ENCODE data around the gene CHN1.
A peak's percentile ranks its signal among the peaks of the same experiment; 100 is the strongest.

Gene CHN1

DNA sequence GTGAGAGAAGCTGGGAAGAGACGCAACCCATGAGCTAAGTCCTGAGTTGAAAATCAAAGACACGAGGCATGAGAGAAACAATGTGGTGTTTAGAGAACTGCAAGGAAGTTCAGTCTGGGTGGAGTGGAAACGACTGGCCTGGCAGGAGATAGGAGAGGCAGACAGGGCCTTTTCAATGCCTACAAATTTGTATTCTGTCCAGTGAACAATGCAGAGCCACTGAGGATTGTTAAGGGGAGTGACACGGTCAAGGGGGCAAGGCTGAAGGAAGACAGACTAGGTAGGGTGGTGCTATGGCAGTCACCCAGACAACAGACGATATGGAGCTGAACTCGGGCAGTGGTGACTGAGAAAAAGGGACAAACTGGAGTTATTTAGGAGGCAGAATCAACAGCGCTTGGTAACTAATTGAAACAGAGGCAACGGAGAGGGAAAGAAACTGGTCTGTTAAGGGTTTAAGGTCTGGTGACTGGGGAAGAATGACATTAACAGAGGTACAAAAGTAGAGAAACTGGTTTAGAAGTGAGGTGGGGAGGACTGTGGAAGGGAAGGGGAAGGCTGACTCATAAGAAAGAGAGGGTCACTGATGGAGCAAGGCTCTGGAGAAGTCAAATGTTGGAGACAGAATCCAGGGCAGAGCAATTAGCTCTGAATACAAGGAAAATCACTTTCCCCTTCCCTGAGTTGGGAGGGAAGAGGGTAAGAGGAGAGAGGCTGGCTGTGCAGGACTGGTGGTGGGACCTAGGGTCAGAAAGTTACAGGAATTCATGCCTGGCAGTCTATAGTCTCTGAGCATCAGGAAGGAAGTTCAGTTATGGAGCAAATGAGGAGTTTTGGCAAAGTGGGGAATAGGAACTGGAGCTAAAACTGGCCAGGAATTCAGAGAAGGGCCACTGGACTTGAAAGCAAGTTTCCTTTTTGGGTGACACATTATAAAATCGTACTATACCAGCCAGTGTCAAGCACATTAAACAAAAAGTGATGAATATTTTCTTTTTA lies 177.5 kb downstream of the CHN1 start:
- DNase-seq (ENCODE audit: low read depth): no peak

GRCh38 chr2:174826051-174826450 lies 179.1 kb downstream of the CHN1 start:
- DNase-seq (ENCODE audit: low read depth): no peak

DNA sequence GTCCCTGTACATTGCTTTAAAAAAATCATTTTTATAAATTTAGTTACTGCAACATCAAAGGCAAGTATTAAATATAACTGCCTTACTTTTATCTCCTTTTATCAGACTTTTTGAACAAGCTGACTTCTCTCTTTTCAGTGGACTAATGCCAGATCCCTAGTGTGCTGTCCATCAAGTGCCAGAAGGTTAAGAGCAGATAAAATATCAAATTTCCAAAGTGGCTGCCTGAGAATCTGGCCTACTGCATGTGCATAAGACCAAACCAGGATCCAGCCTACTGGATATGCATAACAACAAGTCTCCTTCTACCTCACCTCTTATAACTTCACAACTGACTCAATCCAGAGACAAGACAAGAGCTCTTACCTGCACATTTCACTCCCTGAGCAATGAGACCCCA lies 181.1 kb downstream of the CHN1 start:
- DNase-seq (ENCODE audit: low read depth): no peak

DNA sequence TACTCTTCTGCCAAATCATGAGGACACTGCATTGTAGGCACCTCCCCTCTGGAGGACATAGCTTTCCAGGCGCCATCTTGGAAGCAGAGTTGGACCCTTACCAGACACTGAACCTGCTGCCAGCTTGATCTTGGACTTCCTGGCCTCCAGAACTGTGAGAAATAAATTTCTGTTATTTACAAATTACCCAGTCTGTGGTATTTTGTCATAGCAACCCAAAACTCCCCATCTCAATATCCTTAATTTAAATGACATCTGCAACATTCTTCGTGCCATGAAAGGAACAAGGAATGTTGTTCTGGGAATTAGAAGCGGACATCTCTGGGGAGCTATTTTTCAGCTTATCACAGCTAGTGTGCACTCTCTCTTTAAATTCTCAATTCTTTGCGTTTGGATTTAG lies 183.6 kb downstream of the CHN1 start:
- DNase-seq (ENCODE audit: low read depth): no peak

- DNase-seq (ENCODE audit: low read depth): no peak
Observed at GRCh38 chr2:174820361-174820760, 184.8 kb downstream of the CHN1 start.

- no peak for DNase-seq (ENCODE audit: low read depth)
Observed at GRCh38 chr2:174815526-174815925, 189.7 kb downstream of the CHN1 start.

DNA sequence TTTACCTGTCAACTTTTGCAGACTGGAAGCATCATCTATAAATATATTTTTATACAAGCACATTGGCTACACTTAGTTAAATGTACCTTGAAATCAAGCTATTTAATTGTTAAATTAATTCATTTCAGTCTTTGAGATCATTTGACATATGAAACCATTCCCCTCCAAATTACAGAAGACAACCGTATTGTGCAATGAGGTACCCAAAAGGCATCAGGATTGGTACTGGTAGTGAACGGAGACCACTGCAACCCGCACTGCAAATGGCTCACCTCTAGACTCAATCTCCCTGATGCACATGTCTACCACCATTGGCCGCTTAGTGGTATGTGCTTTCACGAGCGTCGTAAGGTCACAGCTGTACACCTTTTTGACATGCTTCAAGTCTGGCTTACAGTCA lies 193.1 kb downstream of the CHN1 start:
- no peak for DNase-seq (ENCODE audit: low read depth)

GRCh38 chr2:174807931-174808330 lies 197.2 kb downstream of the CHN1 start:
- DNase-seq (ENCODE audit: low read depth): no peak

DNA sequence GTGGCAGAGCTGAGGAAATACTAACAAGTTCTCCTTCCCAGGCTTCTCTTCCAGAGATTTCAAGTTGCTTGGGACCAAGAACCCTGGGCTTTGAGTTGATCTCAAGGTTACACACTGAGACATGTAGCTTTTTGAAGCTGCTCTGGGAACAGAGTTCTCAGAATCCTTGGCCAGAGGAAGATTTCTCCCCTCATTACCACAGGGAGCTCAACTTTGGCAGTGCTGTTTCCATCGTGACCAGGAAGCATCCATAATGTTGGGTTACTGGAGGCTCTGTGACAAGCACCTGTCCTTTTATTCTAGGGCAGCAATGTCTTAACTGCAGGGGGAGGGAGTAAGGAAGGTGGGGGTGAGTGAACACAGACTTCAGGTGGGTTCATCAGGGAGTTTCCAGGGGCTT lies 199.4 kb downstream of the CHN1 start:
- no peak for DNase-seq (ENCODE audit: low read depth)

DNA sequence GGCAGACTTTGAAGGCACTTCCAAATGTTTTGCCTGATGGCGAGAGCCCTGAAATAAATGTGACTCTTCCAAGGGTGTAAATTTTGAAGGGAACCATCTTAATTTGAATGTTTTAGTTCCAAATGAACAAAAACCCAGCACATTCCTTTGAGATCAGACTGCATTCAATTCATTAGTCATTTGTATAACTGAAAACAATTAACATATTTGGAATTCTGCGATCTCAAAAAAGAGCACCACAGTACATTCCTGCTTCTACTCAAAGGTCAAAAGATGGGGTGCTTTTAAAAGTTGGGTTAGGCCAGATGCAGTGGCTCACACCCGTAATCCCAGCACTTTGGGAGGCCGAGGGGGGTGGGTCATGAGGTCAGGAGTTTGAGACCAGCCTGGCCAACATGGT lies 202.7 kb downstream of the CHN1 start:
- peak; percentile 63 for DNase-seq (ENCODE audit: low read depth)

DNA sequence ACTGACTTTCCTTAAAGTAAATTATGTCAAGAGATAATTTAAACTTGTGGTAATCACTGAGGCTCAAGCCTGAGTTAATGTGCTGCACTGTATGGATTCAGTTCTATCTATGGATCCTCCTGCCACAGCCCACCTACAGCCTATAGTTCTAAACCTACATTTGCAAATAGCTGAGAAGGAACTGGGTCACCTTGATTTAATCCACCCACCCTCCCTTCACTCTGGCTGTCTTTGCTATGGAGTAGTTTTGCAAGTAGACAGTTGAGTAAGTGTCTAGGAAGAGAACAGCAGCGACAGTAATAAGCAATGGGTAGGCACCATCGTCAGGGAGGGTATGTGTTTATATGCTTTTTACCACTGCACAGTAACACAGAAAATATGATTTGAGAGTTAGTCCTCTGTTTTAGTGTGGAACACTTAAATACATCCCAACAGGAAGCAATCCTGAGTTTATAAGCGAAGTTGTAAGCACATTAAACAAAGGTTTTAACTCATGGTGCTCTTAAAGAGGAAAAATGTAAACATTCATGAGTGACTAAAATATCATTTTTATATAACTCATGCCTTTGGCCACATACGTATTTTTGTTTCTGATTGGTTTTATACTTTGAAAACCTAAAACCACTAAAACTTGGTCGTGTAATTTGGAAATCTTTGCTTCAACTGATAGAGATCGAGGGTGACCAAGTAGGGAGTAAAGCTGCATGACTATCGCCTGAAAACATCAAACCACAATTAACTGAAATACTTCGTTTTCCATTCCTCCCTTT lies 204.6 kb downstream of the CHN1 start:
- DNase-seq (ENCODE audit: low read depth): no peak

DNA sequence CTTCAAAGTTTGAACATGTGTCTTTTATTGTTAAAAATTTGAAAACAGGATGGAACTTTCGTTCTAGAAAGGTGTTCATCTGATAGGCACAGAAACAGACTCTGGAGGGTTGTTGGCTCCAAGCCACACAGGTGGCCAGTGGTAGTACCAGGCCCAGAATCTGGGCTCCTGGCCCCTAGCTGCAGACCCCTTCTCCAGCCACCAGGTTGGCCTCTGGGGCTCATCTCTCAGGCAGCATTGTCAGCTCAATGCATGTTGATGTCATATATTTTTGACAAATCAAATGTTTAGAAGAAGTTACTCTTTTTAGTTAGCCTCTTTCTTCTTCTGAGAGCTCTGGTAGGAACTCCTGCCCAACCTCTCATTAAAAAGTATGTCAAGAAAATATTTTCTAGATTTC lies 206.4 kb downstream of the CHN1 start:
- no peak for DNase-seq (ENCODE audit: low read depth)

- DNase-seq (ENCODE audit: low read depth): no peak
Observed at GRCh38 chr2:174797781-174798276, 207.4 kb downstream of the CHN1 start.

GRCh38 chr2:174796319-174796771 lies 208.8 kb downstream of the CHN1 start:
- no peak for DNase-seq (ENCODE audit: low read depth)

GRCh38 chr2:174794851-174795374 lies 210.3 kb downstream of the CHN1 start:
- no peak for DNase-seq (ENCODE audit: low read depth)

GRCh38 chr2:174792309-174793025 lies 212.7 kb downstream of the CHN1 start:
- no peak for DNase-seq (ENCODE audit: low read depth)

DNA sequence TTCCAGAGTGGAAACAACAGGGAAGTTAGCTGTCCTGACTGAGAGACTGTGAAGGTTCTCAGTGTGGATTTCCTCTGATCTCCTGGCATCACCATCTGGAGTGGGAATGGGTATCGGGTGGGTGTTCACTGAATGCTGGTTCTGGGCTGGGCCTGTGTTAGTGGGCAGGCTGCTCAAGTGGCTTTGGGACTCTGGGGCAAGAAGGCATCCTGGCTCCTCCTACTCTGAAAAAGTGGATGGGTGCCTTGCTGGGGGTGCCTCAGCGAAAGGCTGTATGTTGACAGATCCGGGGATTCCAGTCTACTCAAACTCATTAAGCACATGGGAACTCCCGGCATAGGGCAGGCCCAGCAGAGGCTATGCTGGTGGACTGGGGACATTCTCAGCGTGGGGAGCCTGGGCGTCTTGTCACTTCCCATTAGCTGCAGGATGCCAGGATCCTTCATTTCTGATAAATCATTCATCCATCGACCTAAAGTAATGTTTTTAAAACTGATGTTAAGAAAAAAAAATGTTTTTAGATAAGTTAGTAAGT lies 213.4 kb downstream of the CHN1 start:
- no peak for DNase-seq (ENCODE audit: low read depth)

- DNase-seq (ENCODE audit: low read depth): no peak
Observed at GRCh38 chr2:174791020-174791419, 214.2 kb downstream of the CHN1 start.

DNA sequence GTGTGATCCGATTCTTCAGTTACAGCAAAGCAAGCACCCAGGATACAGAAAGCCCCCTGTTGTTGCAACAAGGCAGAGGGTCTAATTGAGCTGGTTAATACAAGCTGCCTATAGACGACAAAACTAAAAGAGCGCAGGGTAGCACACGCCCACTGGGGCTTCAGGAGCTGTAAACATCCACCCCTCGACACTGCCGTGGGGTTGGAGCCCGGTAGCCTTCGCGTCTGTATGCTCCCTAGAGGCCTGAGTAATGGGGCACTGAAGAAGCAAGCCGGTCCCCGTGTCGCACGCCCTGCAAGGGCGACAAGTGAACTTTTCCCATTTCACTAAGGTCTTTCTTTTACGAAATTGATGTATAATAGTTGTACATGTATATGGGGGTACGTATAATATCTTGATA lies 216.2 kb downstream of the CHN1 start:
- no peak for DNase-seq (ENCODE audit: low read depth)

GRCh38 chr2:174788291-174788929 lies 216.8 kb downstream of the CHN1 start:
- DNase-seq (ENCODE audit: low read depth): no peak

Data from GM04503 (cell line).